Epithelial cell of esophagus (primary cell): ENCODE measurements around the gene BCL2.

Source experiments
- DNase-seq: peaks from one replicate; pipeline ENCODE4 v3.0.0; 2010; ENCODE audit warnings: low read depth
- H3K4me3 ChIP-seq: 2 replicates; pipeline ENCODE4 v1.5.1; 2011; ENCODE audit warnings: mild to moderate bottlenecking, low read length, control low read depth
- CTCF ChIP-seq: IDR thresholded peaks from 2 replicates; pipeline ENCODE4 v1.5.1; 2011; ENCODE audit warnings: low read depth, mild to moderate bottlenecking, low read length, control low read depth, inconsistent platforms; ENCODE audit not compliant: insufficient read depth; ENCODE audit errors: missing control alignments

BCL2 gene

DNA sequence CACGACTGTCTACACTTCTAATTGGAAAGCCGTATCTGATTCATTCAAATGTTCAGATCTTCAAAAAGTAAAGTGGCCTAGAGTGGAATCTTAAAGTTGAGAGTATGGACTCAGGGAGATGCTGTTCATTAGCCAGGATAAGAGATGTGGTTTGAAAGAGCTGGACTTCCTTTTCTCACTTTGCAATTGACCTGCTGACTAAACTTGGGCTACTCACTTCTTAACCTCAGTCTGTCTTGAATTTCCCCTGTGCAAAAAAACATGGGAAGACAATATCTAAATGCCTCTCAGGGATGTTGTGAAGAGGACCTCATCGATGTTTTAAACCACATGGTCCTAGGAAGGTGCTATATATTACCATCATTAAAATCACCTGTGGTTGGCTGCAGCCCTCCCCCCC lies 64.1 kb downstream of the BCL2 start:
- H3K4me3 ChIP-seq = no peak overlapping the region
- TF ChIP-seq CTCF = no peak
- no peak for DNase-seq

DNA sequence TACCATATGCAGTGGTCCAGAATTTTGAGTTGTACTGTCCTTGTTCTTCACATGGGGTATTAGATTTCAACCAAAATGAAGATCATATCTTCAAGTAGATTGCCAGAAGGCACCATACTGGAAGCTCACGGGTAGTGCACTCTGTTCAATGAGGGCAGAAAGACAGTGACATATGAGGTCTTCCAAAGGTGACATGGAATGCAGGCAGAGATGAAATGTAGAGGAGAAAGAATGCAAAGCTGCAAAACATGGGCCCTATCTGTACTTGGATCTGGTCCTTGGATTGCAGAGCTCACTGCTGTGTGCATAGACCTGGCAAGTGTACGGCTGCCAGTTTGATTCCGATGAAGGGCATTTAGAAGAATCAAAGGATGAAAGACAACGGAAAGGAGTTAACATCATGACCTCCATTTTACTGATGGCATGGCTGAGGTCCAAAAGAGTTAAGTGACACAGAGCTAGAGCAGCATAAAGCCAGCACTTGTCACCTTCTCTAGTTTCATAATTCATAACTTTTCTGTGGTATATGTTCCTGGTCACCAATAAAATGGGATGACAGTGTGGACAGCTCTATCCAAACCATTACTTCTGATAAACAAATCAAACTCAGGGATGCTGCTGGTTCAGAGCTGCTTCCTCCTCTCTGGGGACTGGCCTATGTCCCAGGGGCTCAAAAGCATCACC lies 64.7 kb downstream of the BCL2 start:
- DNase-seq = no peak
- no peak for TF ChIP-seq CTCF
- no peak overlapping the region for H3K4me3 ChIP-seq

- TF ChIP-seq CTCF = no peak
- DNase-seq = peak; percentile 52
- H3K4me3 ChIP-seq = no peak overlapping the region
Observed at GRCh38 chr18:63253428-63254372, 65.9 kb downstream of the BCL2 start.

DNA sequence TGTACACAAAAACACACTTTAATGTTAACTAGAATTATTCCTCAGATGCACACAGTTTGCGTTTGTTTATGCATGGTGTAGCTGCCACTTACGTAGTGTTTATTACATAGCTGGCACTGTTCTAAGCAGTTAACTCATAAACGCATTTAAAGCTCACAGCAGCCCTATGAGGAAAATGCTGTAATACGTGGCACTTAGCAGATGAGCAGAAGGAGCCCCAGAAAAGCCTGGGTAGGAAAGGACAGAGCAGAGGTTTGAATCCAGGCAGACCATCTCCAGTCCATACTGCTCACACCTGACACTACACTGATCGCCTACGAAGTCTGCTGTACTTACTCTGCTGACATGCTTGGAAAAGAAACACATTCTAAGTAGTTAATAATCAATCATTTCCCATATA lies 66.6 kb downstream of the BCL2 start:
- no peak for DNase-seq
- no peak for TF ChIP-seq CTCF
- H3K4me3 ChIP-seq = no peak overlapping the region

- no peak for TF ChIP-seq CTCF
- no peak for DNase-seq
Observed at GRCh38 chr18:63249771-63250170, 69.8 kb downstream of the BCL2 start.

DNA sequence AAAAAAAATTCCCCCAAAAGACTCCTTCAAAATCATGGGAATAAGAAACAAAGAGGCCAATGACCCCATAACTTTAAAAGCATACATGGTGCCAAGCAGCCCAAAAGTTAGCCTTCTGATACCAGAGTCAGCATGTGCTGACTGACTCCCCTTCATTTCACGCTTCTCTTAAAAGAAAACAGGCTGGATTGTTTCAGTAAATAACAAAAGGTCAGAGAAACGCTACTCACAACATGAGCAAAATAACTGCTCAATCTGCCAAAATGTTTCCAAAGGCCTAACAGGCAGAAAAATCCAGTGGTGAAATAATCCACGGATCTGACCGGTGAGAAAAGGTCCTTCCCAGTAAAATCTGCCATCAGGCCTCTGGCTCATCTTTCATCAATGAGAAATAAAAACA lies 71.6 kb downstream of the BCL2 start:
- no peak overlapping the region for H3K4me3 ChIP-seq
- TF ChIP-seq CTCF = no peak
- DNase-seq = no peak

More at GRCh38 chr18:63249771-63250170, 69.8 kb downstream of the BCL2 start:
- no peak overlapping the region for H3K4me3 ChIP-seq
